ENCODE measurements around the gene PNPLA3.

DNA sequence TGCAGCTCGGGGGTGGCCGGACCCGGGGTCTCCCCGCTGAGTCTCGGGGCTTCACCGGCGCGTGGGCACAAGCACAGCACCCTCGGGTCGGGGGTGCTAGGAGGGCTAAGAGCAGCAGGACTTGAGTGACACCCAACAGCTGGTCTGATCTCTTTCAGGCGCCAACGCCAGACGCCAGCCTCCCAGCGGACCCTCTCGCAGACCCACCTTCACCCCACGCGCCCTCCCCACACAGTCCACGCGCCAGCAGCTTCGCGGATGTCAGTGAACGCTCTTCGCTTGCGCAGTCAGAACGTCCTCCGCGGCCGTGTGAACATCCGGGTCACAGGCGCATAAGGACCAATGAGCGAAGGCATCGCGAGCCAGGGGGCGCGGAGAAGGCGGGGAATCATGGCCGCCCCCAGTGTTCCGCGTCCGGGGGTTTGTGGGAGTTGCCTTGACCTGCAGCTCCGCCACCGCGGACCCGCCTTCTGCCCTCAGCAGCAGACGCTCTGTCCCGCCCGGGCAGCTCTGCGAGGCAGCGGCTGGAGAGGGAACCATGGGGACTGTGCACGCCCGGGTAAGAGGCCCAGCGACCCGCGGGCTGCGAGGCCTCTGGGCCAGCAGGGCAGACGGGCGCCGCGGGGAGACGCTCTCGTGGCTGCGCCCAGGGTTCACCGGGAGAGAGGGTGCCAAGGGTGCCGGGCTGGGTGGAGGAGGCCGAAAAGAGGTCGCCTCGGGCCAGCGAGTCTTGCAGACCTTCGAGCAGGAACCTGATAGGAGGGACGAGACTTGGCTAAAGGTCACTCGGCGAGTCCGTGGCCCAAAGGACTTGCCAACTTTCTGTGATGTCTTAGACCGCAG, 31.7 kb downstream of the PNPLA3 start, which contains the start of gene SAMM50:
- TF ChIP-seq GABPB1 (CRISPR knock-in tag; IDR thresholded peaks at IDR 0.05) = peak; percentile 58
- TF ChIP-seq GTF2I (CRISPR knock-in tag; conservative IDR thresholded peaks at IDR 0.05) = no peak
- TF ChIP-seq, protein P1, sequence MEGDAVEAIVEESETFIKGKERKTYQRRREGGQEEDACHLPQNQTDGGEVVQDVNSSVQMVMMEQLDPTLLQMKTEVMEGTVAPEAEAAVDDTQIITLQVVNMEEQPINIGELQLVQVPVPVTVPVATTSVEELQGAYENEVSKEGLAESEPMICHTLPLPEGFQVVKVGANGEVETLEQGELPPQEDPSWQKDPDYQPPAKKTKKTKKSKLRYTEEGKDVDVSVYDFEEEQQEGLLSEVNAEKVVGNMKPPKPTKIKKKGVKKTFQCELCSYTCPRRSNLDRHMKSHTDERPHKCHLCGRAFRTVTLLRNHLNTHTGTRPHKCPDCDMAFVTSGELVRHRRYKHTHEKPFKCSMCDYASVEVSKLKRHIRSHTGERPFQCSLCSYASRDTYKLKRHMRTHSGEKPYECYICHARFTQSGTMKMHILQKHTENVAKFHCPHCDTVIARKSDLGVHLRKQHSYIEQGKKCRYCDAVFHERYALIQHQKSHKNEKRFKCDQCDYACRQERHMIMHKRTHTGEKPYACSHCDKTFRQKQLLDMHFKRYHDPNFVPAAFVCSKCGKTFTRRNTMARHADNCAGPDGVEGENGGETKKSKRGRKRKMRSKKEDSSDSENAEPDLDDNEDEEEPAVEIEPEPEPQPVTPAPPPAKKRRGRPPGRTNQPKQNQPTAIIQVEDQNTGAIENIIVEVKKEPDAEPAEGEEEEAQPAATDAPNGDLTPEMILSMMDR (IDR thresholded peaks at IDR 0.05) = no peak
- TF ChIP-seq CBFB (CRISPR knock-in tag; IDR thresholded peaks at IDR 0.05; ENCODE audit: low read depth) = peak; percentile 90; the same call in 1 of the 2 replicates
- TF ChIP-seq, protein P2, sequence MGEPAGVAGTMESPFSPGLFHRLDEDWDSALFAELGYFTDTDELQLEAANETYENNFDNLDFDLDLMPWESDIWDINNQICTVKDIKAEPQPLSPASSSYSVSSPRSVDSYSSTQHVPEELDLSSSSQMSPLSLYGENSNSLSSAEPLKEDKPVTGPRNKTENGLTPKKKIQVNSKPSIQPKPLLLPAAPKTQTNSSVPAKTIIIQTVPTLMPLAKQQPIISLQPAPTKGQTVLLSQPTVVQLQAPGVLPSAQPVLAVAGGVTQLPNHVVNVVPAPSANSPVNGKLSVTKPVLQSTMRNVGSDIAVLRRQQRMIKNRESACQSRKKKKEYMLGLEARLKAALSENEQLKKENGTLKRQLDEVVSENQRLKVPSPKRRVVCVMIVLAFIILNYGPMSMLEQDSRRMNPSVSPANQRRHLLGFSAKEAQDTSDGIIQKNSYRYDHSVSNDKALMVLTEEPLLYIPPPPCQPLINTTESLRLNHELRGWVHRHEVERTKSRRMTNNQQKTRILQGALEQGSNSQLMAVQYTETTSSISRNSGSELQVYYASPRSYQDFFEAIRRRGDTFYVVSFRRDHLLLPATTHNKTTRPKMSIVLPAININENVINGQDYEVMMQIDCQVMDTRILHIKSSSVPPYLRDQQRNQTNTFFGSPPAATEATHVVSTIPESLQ (CRISPR knock-in tag; IDR thresholded peaks at IDR 0.05) = no peak
- TF ChIP-seq JUN (CRISPR knock-in tag; IDR thresholded peaks at IDR 0.05) = no peak
- no peak for TF ChIP-seq TCF7 (CRISPR knock-in tag; IDR thresholded peaks at IDR 0.05; ENCODE audit: low read depth)
- peak; percentile 83 for TF ChIP-seq NFE2L1 (CRISPR knock-in tag; IDR thresholded peaks at IDR 0.05)
- peak; percentile 79 for TF ChIP-seq NFYB (CRISPR knock-in tag; conservative IDR thresholded peaks at IDR 0.05; ENCODE audit: low read depth)
- TF ChIP-seq NFATC4 (CRISPR knock-in tag; IDR thresholded peaks at IDR 0.05) = no peak
